Stimulated activated CD4-positive, alpha-beta T cell treated with anti-CD3 and anti-CD28 coated beads, Interleukin-15, amount 100 ng/mL, for 24 hours (primary cell): ENCODE measurements around the gene E2F7.

ENCODE experiments used
- DNase-seq: peaks from one replicate; pipeline ENCODE4 v3.0.0-alpha.2; 2020

Gene E2F7

DNA sequence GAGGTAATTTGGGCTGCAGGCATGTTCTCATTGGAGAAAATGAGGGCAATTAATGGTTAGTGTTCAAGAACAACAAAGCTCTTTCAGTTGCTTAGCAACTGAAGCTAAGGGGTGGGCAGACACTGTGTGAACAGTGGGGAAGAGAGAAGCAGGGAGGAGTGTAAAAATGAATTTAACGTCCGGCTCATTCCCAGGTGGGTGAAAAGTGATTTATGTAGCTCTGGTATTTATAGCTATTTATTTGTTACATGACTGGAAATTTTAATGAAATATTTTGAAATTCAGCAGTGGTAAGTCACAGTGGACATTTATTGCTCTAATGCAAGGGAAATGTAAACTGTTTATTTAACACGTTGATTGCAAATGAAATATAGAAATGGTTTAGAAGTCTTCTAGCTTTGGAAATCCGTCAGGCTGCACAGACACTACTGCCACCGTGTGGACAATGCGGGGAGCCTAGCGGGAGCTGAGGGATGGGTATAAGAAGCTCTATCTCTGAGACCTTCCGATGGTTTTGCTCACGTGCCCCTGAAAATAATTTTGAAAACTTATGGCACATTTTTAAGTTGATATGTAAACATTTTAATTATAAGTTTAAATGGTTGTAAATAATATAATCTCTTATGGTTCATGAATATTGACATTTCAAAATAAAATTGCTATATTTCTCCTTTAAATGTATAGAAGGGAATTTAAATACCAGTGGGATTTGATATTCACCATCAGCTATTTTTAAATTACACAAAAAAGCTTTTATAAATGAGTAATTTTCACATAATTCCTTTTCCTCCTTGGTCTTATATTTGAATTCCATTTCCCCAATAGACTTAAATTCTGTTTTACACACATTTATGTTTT, 54.4 kb downstream of the E2F7 start:
- peak; percentile 81 for DNase-seq

DNA sequence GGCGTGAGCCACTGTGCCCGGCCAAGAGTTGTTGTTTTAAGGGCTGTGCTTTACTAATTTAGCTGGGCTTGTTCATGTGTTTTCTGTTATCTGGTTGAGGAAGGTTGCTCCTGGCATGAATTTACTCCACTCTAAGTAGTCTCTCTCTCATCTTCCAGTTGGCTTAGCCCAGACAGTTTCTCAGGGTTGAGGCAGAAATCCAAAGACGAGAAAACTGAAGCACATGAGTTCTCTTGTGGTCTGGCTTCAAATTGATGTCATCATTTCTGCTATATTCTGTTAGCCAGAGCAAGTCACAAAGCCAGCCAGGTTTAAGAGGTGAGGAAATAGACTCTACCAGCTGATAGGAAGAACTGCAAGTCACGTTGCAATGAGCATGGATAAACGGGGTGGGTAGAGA, 57.9 kb downstream of the E2F7 start:
- no peak for DNase-seq

DNA sequence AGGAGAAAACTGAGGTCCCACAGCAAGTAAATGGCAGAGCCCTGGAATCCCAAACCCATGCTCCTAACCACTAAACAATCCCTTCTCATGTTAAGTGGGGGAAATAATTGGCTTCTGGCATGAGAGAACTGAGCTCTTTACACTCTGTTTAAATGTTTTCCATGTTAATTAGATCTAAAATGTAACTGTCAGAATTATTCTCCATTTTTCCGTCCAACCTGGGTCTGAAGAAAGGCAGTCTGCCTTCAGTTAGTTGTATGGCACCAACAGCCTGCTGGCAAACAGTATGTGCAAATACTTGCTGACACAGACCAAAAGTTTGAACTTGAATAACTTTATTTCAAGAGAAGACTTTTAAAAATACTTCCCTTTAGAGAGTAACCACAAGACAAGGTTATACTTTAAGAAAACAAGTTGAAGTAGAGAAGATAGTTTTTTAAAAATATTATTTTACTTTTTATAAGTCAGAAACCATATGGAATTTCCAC, 59.7 kb downstream of the E2F7 start:
- DNase-seq, result no peak

DNA sequence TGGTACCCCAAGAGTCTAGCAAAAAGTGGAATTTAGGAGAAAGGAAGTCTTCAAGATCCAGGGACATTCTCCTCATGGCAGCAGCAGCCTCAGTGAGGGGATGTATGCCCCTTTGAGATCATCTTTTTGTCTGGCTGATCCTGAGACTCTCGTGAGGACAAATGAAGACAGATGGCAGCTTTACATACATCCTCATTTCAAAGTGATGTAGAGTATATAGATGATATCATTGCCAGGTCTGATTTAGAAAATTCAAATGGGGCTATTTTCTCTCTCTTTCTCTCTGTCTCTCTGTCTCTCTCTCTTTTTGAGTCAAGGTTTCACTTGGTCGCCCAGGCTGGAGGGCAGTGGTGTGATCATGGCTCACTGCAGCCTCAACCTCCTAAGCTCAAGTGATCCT, 61.5 kb downstream of the E2F7 start:
- DNase-seq, result no peak

DNA sequence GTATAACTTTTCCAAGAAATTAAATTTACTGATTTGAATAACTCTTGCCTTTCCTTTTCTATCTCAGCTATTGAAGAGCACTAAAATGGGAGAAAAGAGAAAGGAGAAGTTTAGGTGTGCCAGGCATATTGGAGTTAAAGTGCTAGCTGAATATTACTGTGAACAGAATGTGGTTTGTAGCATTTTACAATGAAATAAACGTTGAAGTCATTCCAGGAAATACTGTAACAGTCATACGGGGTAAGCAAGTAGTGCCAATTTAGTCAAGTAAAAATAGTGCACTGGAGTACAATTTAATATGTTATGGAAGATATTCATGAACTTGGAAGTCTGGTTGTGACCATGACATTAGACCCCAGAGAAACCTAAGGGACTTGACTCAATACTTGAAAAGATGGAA, 62.1 kb downstream of the E2F7 start:
- no peak for DNase-seq

DNA sequence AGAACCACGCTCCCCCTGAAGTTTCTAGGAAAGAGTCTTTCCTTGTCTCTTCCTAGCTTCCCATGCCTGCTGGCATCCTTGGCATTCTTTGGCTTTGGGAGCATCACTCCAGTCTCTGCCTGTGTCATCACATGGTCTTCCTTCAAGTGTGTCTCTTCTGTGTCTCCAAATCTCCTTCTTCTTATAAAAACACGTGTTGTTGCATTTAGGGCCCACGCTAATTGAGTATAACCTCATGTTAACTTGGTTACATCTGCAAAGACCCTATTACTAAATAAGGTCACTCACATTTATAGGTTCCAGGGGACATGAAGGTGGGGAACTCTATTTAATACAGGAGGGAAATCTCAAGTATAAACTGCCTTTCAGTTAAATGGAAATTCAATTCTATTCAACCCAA, 63.0 kb downstream of the E2F7 start:
- no peak for DNase-seq

DNA sequence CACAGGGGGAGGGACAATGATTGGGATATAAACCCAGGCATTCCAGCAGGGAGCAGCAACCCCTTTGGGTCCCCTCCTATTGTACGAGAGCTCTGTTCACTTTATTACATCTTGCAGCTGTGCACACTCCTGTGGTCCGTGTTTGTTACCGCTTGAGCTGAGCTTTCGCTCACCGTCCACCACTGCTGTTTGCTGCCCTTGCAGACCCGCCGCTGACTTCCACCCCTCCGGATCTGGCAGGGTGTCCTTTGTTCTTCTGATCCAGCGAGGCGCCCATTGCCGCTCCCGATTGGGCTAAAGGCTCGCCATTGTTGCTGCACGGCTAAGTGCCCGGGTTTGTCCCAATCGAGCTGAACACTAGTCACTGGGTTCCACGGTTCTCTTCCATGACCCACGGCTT, 64.1 kb downstream of the E2F7 start:
- no peak for DNase-seq

DNA sequence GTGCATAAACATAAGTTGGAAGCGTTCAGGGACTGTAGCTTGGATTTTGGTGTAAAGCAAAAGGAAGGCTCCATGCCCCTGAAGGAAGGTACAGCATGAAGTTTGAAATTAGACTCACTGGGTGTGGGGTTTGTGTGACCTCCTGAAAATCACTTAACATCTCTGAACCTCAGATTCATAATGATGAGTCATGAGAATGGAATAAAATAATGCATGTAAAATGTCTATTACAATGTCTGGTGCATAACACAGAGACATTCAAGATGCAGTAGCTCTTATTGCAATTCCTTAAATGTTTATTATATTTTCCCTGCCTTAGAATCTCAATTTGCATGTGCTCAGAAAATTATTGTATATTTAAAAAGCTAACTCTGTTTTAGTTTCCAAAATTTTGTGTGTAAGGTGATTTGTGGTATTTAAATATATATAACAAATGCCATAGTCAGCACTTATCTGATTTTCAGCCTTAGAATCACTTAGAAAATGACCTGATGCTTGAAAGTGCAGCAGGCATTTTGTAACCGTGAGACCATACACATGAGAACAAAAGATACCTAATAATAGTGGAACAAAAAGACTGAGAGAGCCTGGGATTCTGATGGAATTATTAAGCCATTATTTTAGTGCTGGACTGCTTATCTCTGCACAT, 66.3 kb downstream of the E2F7 start:
- DNase-seq, result no peak

DNA sequence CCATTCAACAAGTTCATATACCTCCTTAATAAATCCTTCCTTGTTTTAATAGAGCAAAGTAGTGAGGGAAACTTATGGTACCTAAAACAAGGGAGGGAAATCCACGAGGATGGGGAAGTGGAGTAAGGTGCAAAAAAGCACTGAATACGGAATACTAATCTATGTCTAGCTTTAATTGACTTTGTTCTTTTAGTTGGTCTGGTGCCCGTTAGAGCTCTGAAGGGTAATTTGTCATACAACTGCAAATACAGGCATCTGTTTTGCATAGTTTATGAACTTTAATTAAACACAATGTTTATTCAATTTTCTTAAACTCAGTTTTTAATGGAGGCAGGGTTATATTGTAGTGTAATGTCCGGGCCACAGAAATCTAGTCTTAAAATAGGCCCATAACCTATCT, 67.0 kb downstream of the E2F7 start:
- no peak for DNase-seq

DNA sequence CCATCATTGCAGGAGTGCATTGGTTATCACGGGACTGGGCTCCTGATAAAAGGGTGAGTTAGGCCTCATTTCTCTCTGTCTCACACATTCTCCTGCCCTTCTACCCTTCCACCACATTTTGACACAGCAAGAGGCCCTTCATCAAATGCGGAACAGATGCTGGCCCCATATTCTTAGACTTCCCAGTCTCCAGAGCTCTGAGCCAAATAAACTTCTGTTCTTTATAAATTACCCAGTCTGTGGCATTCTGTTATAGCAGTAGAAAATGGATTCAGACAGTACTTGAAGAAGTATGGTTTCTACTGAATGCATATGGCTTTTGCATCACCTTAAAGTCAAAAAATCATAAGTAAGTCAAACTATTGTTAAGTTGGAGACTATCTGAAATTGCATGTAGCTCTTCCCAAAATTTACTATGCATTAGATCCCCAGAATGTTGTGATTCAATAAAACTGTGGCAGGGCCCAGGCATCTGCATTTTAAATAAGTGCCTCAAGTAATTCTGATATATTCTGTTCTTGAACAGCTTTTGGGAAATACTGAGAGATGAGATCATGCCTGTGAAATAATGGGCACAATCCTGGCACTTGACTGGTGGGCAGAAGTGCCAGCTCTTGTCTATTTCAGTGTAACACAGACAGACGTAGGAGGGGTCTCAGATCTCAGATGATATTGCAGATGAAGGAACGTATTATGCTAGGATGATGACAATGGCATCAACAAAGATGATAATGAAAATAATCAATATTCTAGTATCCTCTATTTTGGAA, 68.2 kb downstream of the E2F7 start:
- no peak for DNase-seq

DNA sequence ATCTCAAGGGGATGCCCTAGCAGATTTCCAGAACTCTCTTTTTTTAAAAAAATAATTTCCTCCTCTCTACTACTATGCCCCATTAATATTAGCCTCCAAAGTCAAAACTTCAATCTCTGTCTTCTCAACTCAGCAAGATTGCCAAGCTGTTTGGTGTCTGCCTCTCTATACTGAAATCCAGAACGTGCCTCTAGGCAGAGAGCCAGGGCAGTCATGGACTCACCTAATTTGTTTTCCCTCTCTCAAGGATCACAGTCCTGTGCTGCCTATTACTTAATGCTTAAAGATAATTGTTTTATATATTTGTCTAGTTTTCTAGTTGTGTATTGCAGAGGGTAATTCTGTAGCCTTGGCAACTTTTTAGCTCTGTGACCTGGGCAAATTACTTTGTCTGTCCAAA, 74.7 kb downstream of the E2F7 start:
- no peak for DNase-seq

DNA sequence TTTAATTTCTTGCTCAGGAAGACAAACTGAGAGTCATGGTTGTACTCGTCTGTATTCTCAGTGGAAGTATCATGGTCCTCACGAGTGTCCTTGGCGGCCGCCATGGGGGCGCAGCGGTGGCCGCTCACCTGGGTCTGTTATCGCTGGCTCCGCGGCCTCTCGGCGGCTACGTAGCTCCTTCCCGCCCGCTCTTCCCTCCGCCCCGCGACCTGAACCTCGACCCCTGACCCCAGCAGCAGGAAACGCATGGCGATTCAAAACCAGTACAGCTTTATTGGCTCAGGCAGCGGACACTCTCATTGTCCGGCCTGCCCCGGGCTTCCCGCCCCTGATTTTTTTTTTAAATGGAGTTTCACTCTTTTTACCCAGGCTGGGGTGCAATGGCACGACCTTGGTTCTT, 80.8 kb downstream of the E2F7 start:
- DNase-seq, result no peak

DNA sequence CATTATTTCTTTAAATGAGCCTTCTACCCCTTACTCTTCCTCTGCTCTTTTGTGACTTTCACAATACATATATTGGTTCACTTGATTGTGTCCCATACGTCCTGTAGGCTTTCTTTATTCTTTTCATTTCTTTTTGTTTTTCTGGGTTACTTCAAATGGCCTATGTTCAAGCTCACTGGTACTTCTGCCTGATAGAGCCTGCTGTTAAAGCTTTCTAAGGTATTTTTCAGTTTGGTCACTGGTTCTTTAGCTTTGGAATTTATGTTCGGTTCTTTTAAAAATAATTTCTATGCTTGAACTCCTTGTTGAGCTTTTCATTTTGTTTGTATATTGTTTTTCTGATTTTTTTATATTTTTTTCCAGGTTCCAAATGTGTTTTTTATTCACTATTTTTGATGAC, 81.9 kb downstream of the E2F7 start:
- DNase-seq, result no peak

DNA sequence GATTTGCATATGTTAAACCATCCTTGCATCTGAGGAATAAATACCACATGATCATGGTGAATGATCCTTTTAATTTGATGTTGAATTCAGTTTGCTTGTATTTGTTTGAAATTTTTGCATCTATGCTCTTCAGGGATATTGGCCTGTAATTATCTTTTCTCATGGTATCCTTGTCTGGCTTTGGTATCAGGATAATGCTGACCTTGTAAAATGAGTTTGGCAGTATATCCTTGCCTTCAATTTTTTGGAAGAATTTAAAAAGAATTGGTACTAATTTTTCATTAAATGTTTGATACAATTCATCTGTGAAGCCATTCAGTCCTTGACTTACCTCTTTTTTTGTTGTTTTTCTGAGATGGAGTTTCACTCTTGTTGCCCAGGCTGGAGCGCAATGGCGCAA, 85.2 kb downstream of the E2F7 start:
- no peak for DNase-seq

DNA sequence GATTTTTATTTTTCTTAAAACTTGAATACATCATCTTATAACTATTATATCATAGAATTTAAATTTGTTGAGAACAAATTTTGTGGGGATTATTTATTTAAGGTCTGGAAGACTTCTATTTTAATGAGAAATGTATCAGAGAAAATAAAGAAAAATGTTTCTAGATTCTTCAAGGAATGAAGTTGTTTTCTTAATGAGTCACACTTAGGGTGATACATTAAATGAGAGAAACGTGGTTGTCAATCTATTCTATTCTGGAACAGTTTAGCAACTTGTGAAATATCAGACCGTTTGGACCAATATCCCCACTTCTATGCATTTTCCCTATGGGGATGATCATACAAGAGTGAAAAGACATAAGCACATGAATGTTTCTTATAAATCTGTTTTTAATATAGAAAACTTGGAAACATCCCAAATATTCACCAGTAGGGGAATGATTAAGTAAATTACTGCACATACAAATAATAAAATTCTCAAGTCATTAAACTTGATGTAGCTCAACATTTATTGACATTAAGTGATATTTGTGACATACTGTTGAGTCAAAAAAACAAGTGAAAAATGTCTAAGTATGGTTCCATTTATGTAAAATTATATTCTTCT, 88.5 kb downstream of the E2F7 start:
- DNase-seq, result no peak
